BLaER1 (cell line): Measurements from ENCODE around the gene DAD1.
"Not testable (repeated sequence)": the region's sequence is repeated elsewhere in the genome, so short reads cannot be mapped to it uniquely, and the experiment has no call there.

Experiments used
- H3K27ac ChIP-seq: shearing (Covaris generic); formaldehyde crosslinking; 2 replicates; pipeline ENCODE4 v1.8.1; 2022
- H3K27me3 ChIP-seq: shearing (Covaris generic); formaldehyde crosslinking; 2 replicates; pipeline ENCODE4 v1.8.1; 2022
- H3K36me3 ChIP-seq: shearing (Covaris generic); formaldehyde crosslinking; 2 replicates; pipeline ENCODE4 v1.8.1; 2022
- H3K4me1 ChIP-seq: shearing (Covaris generic); formaldehyde crosslinking; 2 replicates; pipeline ENCODE4 v1.8.1; 2022
- H3K4me2 ChIP-seq: shearing (Covaris generic); formaldehyde crosslinking; 2 replicates; pipeline ENCODE4 v1.8.1; 2022
- H3K4me3 ChIP-seq: shearing (Covaris generic); formaldehyde crosslinking; 2 replicates; pipeline ENCODE4 v1.8.1; 2022
- H3K9ac ChIP-seq: shearing (Covaris generic); formaldehyde crosslinking; 2 replicates; pipeline ENCODE4 v1.8.1; 2022
- H3K9me3 ChIP-seq: shearing (Covaris generic); formaldehyde crosslinking; 2 replicates; pipeline ENCODE4 v1.8.1; 2022
- H4K20me1 ChIP-seq: shearing (Covaris generic); formaldehyde crosslinking; 2 replicates; pipeline ENCODE4 v1.8.1; 2022
- Cebpa-rat ChIP-seq: shearing (Covaris generic); IDR thresholded peaks from 2 replicates; pipeline ENCODE4 v1.8.1; 2022

DAD1 gene

DNA sequence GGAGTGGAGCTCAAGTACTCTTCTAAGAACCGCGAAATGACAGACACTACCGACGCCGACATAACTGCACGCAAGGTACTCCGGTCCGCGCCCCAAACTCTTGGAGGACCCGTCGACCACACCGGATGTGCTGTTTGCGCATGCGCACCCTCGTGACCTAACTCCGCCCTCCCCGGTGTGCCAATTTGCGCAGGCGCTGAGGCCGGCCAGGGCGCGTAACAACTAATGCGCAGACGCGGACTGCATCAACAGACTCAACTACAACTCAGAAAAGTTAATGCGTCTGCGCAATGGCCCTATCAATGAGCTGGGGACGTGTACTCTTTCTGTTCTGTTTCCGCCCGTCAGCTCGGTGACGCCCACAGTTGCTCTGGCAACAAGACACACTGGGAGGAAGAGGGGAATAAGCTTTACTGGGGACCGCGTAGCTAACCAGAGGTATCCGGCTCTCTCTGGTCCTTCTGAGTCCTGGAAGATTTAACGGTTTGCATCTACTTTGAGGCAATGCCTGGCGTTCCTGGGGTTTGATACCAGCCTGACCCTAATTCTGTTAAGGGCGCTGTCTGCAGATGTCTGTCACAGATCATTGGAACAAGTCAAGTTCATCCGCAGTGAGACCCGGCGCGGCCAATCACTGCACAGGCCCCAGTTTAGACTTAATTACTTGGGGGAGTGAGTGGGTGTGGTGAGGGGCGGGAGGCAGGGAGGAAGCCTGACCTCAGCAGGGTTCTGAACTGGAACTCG is at the start of gene DAD1:
Gene DAD1, minus strand, starts transcription at position 129 of the 744 bp plus-strand sequence. Its CDS starts 67 bp downstream, at position 62.
- H3K9ac ChIP-seq = peak within 1 kb of the TSS; percentile 89
- H3K4me2 ChIP-seq = peak within 1 kb of the TSS; percentile 84
- TF ChIP-seq Cebpa-rat = no peak
- peak within 1 kb of the TSS; percentile 84 for H3K4me3 ChIP-seq
- H3K9me3 ChIP-seq = no peaks in the 10 kb centered on the region
- H3K36me3 ChIP-seq = peaks cover 17% of the 10 kb centered on the region; the same call in 1 of the 2 replicates
- peak within 1 kb of the TSS; percentile 81 for H3K27ac ChIP-seq
- peaks cover 55% of the 10 kb centered on the region for H3K4me1 ChIP-seq
- H4K20me1 ChIP-seq = no peaks in the 10 kb centered on the region; the same call in 1 of the 2 replicates
- no peaks in the 10 kb centered on the region for H3K27me3 ChIP-seq

DNA sequence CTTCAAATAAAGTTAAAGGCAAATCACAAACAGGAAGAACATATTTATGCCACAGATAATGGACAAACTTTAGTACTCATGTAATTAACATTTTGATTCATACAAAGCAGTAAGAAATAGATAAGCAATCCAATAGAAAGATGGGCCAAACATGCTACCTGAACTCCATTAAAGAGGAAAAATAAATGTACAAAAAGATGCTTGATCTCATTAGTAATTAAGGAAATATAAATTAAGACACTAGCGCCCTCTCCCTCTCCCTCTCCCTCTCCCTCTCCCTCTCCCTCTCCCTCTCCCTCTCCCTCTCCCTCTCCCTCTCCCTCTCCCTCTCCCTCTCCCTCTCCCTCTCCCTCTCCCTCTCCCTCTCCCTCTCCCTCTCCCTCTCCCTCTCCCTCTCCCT is 47.0 kb upstream of the DAD1 start:
- not testable (repeated sequence) for H3K9ac ChIP-seq, H3K27me3 ChIP-seq, H3K4me3 ChIP-seq, H4K20me1 ChIP-seq, H3K36me3 ChIP-seq, H3K4me2 ChIP-seq
- Histone ChIP-seq H3K9me3 (peaks cover 30% of the 10 kb centered on the region), H3K27ac (peak overlapping the region; percentile 86), H3K4me1 (peaks cover 42% of the 10 kb centered on the region)

DNA sequence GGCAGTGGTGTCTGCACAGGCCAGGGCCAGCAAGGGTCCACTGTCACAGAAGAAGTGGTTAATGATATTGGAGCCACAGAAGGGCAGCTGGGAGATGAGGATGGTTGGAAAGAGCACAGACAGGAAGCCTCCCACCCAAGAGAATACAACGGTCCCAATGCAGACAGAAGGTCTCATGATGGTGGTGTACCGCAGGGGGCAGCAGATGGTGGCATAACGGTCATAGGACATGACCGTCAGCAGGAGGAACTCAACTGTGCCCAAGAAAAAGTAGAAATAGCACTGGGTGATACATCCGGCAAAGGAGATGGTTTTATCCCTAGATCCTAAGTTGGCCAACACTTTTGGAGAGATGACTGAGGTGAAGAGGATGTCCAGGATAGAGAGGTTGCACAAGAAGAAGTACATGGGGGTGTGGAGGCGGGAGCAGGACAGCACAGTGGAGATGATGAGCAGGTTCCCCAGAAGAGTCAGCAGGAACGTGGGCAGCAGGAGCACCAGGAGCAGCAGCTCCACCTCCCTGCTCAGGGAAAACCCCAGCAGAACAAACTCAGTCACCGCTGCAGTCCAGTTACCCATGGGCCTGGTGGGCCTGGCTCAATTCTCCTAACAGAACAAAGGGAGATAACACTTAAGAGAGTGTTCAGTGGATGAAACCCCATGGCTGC is 45.3 kb upstream of the DAD1 start:
- H3K36me3 ChIP-seq = peaks cover 4% of the 10 kb centered on the region; the same call in 1 of the 2 replicates
- peak overlapping the region; percentile 51 for H3K9ac ChIP-seq
- peak overlapping the region; percentile 86 for H3K27ac ChIP-seq
- H4K20me1 ChIP-seq = no peaks in the 10 kb centered on the region
- H3K4me1 ChIP-seq = peaks cover 56% of the 10 kb centered on the region
- no peaks in the 10 kb centered on the region for H3K27me3 ChIP-seq
- peak overlapping the region; percentile 23; the same call in 1 of the 2 replicates for H3K4me3 ChIP-seq
- no peak for TF ChIP-seq Cebpa-rat
- H3K4me2 ChIP-seq = peak overlapping the region; percentile 74
- H3K9me3 ChIP-seq = peaks cover 46% of the 10 kb centered on the region

GRCh38 chr14:22630486-22630885 is 41.5 kb upstream of the DAD1 start:
- Histone ChIP-seq H3K36me3 (peaks cover 4% of the 10 kb centered on the region; the same call in 1 of the 2 replicates), H3K9ac (no peak overlapping the region), H3K4me2 (peak overlapping the region; percentile 52), H3K4me3 (0 out of 2 replicates have a peak overlapping the region, but pooled peaks have one; percentile 1), H3K27ac (peak overlapping the region; percentile 65), H3K27me3 (no peaks in the 10 kb centered on the region), H4K20me1 (no peaks in the 10 kb centered on the region), H3K9me3 (peaks cover 42% of the 10 kb centered on the region), H3K4me1 (peaks cover 81% of the 10 kb centered on the region)
- no peak for TF ChIP-seq Cebpa-rat

- H3K9me3 ChIP-seq = peaks cover 42% of the 10 kb centered on the region
- TF ChIP-seq Cebpa-rat = no peak
- H4K20me1 ChIP-seq = no peaks in the 10 kb centered on the region
- H3K9ac ChIP-seq = no peak overlapping the region
- H3K4me2 ChIP-seq = peak overlapping the region; percentile 52
- H3K4me1 ChIP-seq = peaks cover 79% of the 10 kb centered on the region
- H3K27ac ChIP-seq = peak overlapping the region; percentile 65
- H3K4me3 ChIP-seq = 0 out of 2 replicates have a peak overlapping the region, but pooled peaks have one; percentile 1
- H3K36me3 ChIP-seq = peaks cover 4% of the 10 kb centered on the region; the same call in 1 of the 2 replicates
- H3K27me3 ChIP-seq = no peaks in the 10 kb centered on the region
Measured at GRCh38 chr14:22630066-22630465, 41.0 kb upstream of the DAD1 start.

DNA sequence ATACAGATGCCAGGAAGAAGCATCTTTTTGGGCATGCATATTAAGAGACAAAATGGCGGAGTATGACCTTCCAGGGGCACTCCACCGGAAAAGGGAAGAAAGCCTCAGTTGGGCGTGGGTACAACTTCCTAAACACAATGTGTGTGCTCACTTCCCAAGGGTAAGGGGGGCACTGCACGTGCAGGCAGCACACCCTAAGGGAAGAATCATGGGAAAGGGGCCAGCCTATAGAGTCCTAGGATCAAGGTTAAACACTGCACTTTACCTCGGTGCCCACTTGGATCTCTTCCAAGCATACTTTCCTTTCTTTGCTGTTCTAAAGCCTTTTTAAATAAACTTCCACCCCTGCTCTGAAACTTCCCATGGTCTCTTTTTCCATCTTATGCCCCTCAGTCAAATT is 40.3 kb upstream of the DAD1 start:
- H3K9me3 ChIP-seq = peaks cover 42% of the 10 kb centered on the region
- peaks cover 4% of the 10 kb centered on the region; the same call in 1 of the 2 replicates for H3K36me3 ChIP-seq
- H4K20me1 ChIP-seq = no peaks in the 10 kb centered on the region
- H3K27me3 ChIP-seq = no peaks in the 10 kb centered on the region
- peak overlapping the region; percentile 40 for H3K27ac ChIP-seq
- TF ChIP-seq Cebpa-rat = no peak
- H3K4me3 ChIP-seq = no peak overlapping the region
- peak overlapping the region; percentile 52; the same call in 1 of the 2 replicates for H3K4me2 ChIP-seq
- H3K9ac ChIP-seq = no peak overlapping the region
- peaks cover 79% of the 10 kb centered on the region for H3K4me1 ChIP-seq

DNA sequence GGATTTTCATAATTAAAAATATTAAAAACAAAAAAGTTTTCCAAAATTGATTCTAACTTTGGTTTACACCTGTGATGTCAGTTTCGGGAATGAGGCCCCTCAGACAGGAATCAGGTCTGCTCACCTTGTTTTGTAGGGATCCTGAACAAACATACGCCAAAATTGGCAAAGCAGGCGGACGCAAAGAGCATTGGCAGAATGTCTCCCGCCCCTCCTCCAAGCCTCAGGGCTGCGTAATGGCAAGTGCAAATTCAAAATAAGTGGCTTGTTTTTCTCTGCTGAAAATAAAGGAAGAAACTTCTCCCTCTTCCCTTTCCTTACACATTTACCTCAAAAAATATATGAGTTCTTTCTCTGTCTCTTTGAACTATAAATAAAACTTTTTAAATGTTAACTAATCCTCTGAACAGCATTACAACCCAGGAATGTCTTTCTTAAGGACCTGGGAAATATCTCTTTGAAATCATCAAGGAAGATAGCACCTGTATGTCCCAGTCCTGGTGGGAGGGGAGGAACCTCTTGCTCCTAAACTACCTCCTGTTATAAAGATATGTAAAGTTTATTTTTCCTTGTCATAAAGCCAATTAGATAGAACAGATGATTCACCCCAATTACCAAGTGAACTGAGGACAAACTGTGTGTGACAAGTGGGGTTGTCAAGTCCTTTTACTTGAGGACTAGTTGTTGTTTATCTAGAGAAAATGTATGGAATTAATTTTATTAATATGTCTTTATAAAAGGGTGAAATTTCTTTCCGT is 38.7 kb upstream of the DAD1 start:
- Histone ChIP-seq H3K4me1 (peaks cover 78% of the 10 kb centered on the region), H3K9me3 (peaks cover 36% of the 10 kb centered on the region), H3K36me3 (peaks cover 4% of the 10 kb centered on the region; the same call in 1 of the 2 replicates), H3K4me3 (no peak overlapping the region), H4K20me1 (no peaks in the 10 kb centered on the region), H3K27me3 (no peaks in the 10 kb centered on the region), H3K4me2 (no peak overlapping the region), H3K27ac (no peak overlapping the region), H3K9ac (no peak overlapping the region)
- no peak for TF ChIP-seq Cebpa-rat

DNA sequence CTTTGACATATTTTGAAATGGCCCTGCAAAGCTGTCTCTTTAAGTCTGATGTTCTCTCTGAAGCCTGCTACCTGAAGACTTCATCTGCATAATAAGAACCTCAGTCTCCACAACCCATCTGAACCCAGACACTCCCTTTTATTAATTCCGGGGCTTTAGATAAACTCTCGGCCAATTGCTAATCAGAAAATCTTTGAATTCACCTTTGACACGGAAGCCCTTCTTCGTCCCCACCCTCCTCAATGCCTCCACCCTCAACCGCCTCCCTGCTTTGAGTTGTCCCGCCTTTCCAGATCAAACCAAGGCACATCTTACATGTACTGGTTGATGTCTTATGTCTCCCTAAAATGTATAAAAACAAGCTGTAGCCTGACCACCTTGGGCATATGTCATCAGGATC is 37.6 kb upstream of the DAD1 start:
- TF ChIP-seq Cebpa-rat = no peak
- no peaks in the 10 kb centered on the region for H4K20me1 ChIP-seq

GRCh38 chr14:22623047-22623446 is 34.0 kb upstream of the DAD1 start:
- H3K36me3 ChIP-seq = no peaks in the 10 kb centered on the region
- H3K9me3 ChIP-seq = peaks cover 12% of the 10 kb centered on the region
- H3K4me1 ChIP-seq = peaks cover 53% of the 10 kb centered on the region
- H3K9ac ChIP-seq = peak overlapping the region; percentile 65
- no peaks in the 10 kb centered on the region for H3K27me3 ChIP-seq
- H3K4me3 ChIP-seq = no peak overlapping the region; the same call in 1 of the 2 replicates
- H4K20me1 ChIP-seq = no peaks in the 10 kb centered on the region
- peak overlapping the region; percentile 67 for H3K4me2 ChIP-seq
- H3K27ac ChIP-seq = peak overlapping the region; percentile 68
- no peak for TF ChIP-seq Cebpa-rat

More for the DNA sequence above, 37.6 kb upstream of the DAD1 start:
- Histone ChIP-seq H3K4me1 (peaks cover 79% of the 10 kb centered on the region), H3K9ac (no peak overlapping the region), H3K4me3 (no peak overlapping the region), H3K9me3 (peaks cover 33% of the 10 kb centered on the region), H3K4me2 (no peak overlapping the region), H3K27ac (no peak overlapping the region), H3K27me3 (no peaks in the 10 kb centered on the region), H3K36me3 (peaks cover 4% of the 10 kb centered on the region; the same call in 1 of the 2 replicates)
